IMR-90 (cell line): ENCODE results near the gene S100A3. TPM values are rescaled to one million over a fixed set of nuclear protein-coding genes. Genes with fewer than 3 reads are reported as not detected.
A peak's percentile ranks its signal among the peaks of the same experiment; 100 is the strongest.

ENCODE experiments used
- ATAC-seq: fragments of 200-7000 bp; cut with Tn5 transposase; 2 replicates; pipeline ENCODE4 v1.9.1; 2020; ENCODE audit warnings: low read depth, mild to moderate bottlenecking, moderate library complexity
- BruUV-seq: library from RNA; stranded (reverse); fragments of 400-500 nt; replicated peaks from 2 replicates; lab custom pipeline; 2021; lab: Mats Ljungman, UMichigan
- CTCF ChIA-PET: fragments of 300-600 bp; formaldehyde crosslinking; extraction: SDS; loops from one replicate; lab custom pipeline; 2021; ENCODE audit warnings: antibody characterized with exemption; lab: Yijun Ruan, JAX
- POLR2A ChIA-PET: fragments of 300-600 bp; sonication (Branson Sonifier 250); formaldehyde crosslinking; loops from one replicate; lab custom pipeline; 2022; ENCODE audit warnings: antibody characterized with exemption; ENCODE audit not compliant: unreplicated experiment; lab: Charles Lee
- DNase-seq: peaks from one replicate; pipeline ENCODE4 v3.0.0; 2013
- H2AFZ ChIP-seq: replicated peaks from 2 replicates; pipeline ENCODE3; 2013; ENCODE audit warnings: low read length, mild to moderate bottlenecking; ENCODE audit not compliant: poor library complexity
- H2AK5ac ChIP-seq: 2 replicates; pipeline ENCODE4 v1.6.1; 2013; ENCODE audit warnings: low read depth, low read length, inconsistent platforms
- H2AK9ac ChIP-seq: replicated peaks from 2 replicates; pipeline ENCODE3; 2013; ENCODE audit warnings: mild to moderate bottlenecking, low read depth, low read length, moderate library complexity; ENCODE audit not compliant: poor library complexity
- H2BK120ac ChIP-seq: 2 replicates; pipeline ENCODE4 v1.6.1; 2013; ENCODE audit warnings: low read depth, low read length, inconsistent platforms
- H2BK15ac ChIP-seq: 3 replicates; pipeline ENCODE4 v1.6.1; 2013; ENCODE audit warnings: low read depth, low read length, inconsistent platforms
- H2BK20ac ChIP-seq: 2 replicates; pipeline ENCODE4 v1.6.1; 2013; ENCODE audit warnings: low read depth, mild to moderate bottlenecking, inconsistent platforms, low read length, moderate library complexity
- H2BK5ac ChIP-seq: 2 replicates; pipeline ENCODE4 v1.6.1; 2013; ENCODE audit warnings: mild to moderate bottlenecking, low read depth, low read length, inconsistent platforms; ENCODE audit not compliant: poor library complexity, severe bottlenecking
- H3K14ac ChIP-seq: replicated peaks from 2 replicates; pipeline ENCODE4 v1.6.1; 2013; ENCODE audit warnings: low read depth, low read length, inconsistent platforms
- H3K18ac ChIP-seq: 2 replicates; pipeline ENCODE4 v1.6.1; 2013; ENCODE audit warnings: low read depth, low read length, control low read depth
- H3K23ac ChIP-seq: 2 replicates; pipeline ENCODE4 v1.6.1; 2013; ENCODE audit warnings: low read depth, low read length, inconsistent platforms
- H3K27ac ChIP-seq: 2 replicates; pipeline ENCODE4 v1.5.1; 2013; ENCODE audit warnings: mild to moderate bottlenecking, control low read depth, low read length; ENCODE audit not compliant: insufficient read depth
- H3K27me3 ChIP-seq: 2 replicates; pipeline ENCODE4 v1.6.1; 2013; ENCODE audit warnings: low read length; ENCODE audit not compliant: control insufficient read depth, insufficient read depth
- H3K36me3 ChIP-seq: 2 replicates; pipeline ENCODE4 v1.6.1; 2013; ENCODE audit warnings: low read length, mixed read lengths; ENCODE audit not compliant: control insufficient read depth, insufficient read depth
- H3K4ac ChIP-seq: 2 replicates; pipeline ENCODE4 v1.6.1; 2013; ENCODE audit warnings: low read depth, low read length, inconsistent platforms
- H3K4me1 ChIP-seq: 2 replicates; pipeline ENCODE4 v1.6.1; 2013; ENCODE audit warnings: low read length, mixed read lengths; ENCODE audit not compliant: control insufficient read depth, insufficient read depth
- H3K4me2 ChIP-seq: 2 replicates; pipeline ENCODE4 v1.6.1; 2013; ENCODE audit warnings: low read depth, mild to moderate bottlenecking, control low read depth, low read length, moderate library complexity
- H3K4me3 ChIP-seq: 2 replicates; pipeline ENCODE4 v1.5.1; 2013; ENCODE audit warnings: low read depth, mild to moderate bottlenecking, control low read depth, low read length, moderate library complexity; ENCODE audit not compliant: insufficient read depth
- H3K56ac ChIP-seq: 2 replicates; pipeline ENCODE4 v1.6.1; 2013; ENCODE audit warnings: low read length, inconsistent platforms; ENCODE audit not compliant: insufficient read depth; ENCODE audit errors: extremely low read depth
- H3K79me1 ChIP-seq, 2 experiments: 2 replicates each; pipeline ENCODE4 v1.6.1; 2013; ENCODE audit warnings: low read length in 2 of 2, inconsistent platforms in 1 of 2, low read depth in 1 of 2
- H3K9ac ChIP-seq: 2 replicates; pipeline ENCODE4 v1.6.1; 2013; ENCODE audit warnings: low read depth, low read length, control low read depth
- H3K9me1 ChIP-seq: 2 replicates; pipeline ENCODE4 v1.6.1; 2013; ENCODE audit warnings: low read length, inconsistent platforms; ENCODE audit not compliant: insufficient read depth
- H3K9me3 ChIP-seq: 2 replicates; pipeline ENCODE4 v1.6.1; 2013; ENCODE audit warnings: low read length; ENCODE audit not compliant: control insufficient read depth, insufficient read depth
- H4K20me1 ChIP-seq: 2 replicates; pipeline ENCODE4 v1.6.1; 2013; ENCODE audit warnings: low read length, inconsistent platforms; ENCODE audit not compliant: insufficient read depth
- H4K5ac ChIP-seq: 2 replicates; pipeline ENCODE4 v1.6.1; 2013; ENCODE audit warnings: mild to moderate bottlenecking, low read depth, low read length, control low read depth
- H4K8ac ChIP-seq, 2 experiments: 2 replicates each; pipeline ENCODE4 v1.6.1; 2013; ENCODE audit warnings: low read depth in 2 of 2, low read length in 2 of 2, control low read depth in 1 of 2, inconsistent platforms in 1 of 2
- H4K91ac ChIP-seq: 2 replicates; pipeline ENCODE4 v1.6.1; 2013; ENCODE audit warnings: low read depth, low read length, inconsistent platforms; ENCODE audit not compliant: insufficient read depth
- FOS ChIP-seq: fragments of 150-350 bp; IDR thresholded peaks from 2 replicates; pipeline ENCODE4 v1.6.1; 2016; ENCODE audit warnings: low read depth, low read length
- MAFK ChIP-seq: IDR thresholded peaks from 2 replicates; pipeline ENCODE4 v1.6.1; 2012; ENCODE audit warnings: low read depth, low read length, improper control_type of control experiment
- MAZ ChIP-seq: IDR thresholded peaks from 2 replicates; pipeline ENCODE4 v1.6.1; 2012; ENCODE audit warnings: low read depth, mild to moderate bottlenecking, low read length, improper control_type of control experiment, moderate library complexity, borderline replicate concordance
- MXI1 ChIP-seq: IDR thresholded peaks from 2 replicates; pipeline ENCODE4 v1.6.1; 2012; ENCODE audit warnings: low read depth, mild to moderate bottlenecking, low read length, moderate library complexity, borderline replicate concordance
- NFE2L2 ChIP-seq: fragments of 150-350 bp; IDR thresholded peaks from 2 replicates; pipeline ENCODE4 v1.6.1; 2016; ENCODE audit warnings: low read depth, mild to moderate bottlenecking, low read length
- POLR2A ChIP-seq: IDR thresholded peaks from 2 replicates; pipeline ENCODE4 v1.6.1; 2012; ENCODE audit warnings: mild to moderate bottlenecking, low read depth, low read length
- RCOR1 ChIP-seq: IDR thresholded peaks from 2 replicates; pipeline ENCODE4 v1.6.1; 2012; ENCODE audit warnings: mild to moderate bottlenecking, low read length, improper control_type of control experiment; ENCODE audit not compliant: insufficient replicate concordance
- RFX5 ChIP-seq: IDR thresholded peaks from 2 replicates; pipeline ENCODE4 v1.8.0; 2012; ENCODE audit warnings: low read depth, mild to moderate bottlenecking, low read length, moderate library complexity
- WGBS, 2 experiments: methylation state at CpG; one replicate each; pipeline versions ENCODE4 v1.1.5 to v1.1.7; 2013; ENCODE audit warnings: missing lambda C conversion rate in 2 of 2; ENCODE audit not compliant: insufficient read length in 1 of 2; ENCODE audit errors: extremely low coverage in 2 of 2; 5-methylcytosine and 5-hydroxymethylcytosine counted together
- dilution Hi-C: fragments of 300-500 bp; cut with HindIII; formaldehyde crosslinking; loops from one replicate; pipeline ENCODE4 v1.14.3; 2018; ENCODE audit warnings: low sequenced_read_pairs; ENCODE audit not compliant: unreplicated experiment
- in situ Hi-C: fragments of 300-500 bp; cut with MboI; formaldehyde crosslinking; loops from 3 replicates; pipeline ENCODE4 v1.14.3; 2019; ENCODE audit warnings: low sequenced_read_pairs, inconsistent platforms, mixed read lengths
- intact Hi-C: fragments of 100-400 bp; cut with micrococcal nuclease; formaldehyde crosslinking; loops from 2 replicates; pipeline ENCODE4 v1.10.0; 2022
- polyA plus RNA-seq, 3 experiments: library from polyadenylated mRNA; depleted of rRNA; stranded (reverse); fragments of >200 nt; gene quantifications; 2 replicates each; pipeline ENCODE4 v1.2.3, GENCODE V29; 2012; ENCODE audit warnings: low replicate concordance in 1 of 3
- total RNA-seq: library from RNA; depleted of rRNA; stranded (reverse); fragments of >200 nt; gene quantifications from 2 replicates; pipeline ENCODE4 v1.2.3, GENCODE V29; 2012

S100A3 gene
- total and polyA plus RNA-seq, 2 of the 4 experiments (the other 2 are of a cell fraction) = 2.9 to 4.5 TPM

DNA sequence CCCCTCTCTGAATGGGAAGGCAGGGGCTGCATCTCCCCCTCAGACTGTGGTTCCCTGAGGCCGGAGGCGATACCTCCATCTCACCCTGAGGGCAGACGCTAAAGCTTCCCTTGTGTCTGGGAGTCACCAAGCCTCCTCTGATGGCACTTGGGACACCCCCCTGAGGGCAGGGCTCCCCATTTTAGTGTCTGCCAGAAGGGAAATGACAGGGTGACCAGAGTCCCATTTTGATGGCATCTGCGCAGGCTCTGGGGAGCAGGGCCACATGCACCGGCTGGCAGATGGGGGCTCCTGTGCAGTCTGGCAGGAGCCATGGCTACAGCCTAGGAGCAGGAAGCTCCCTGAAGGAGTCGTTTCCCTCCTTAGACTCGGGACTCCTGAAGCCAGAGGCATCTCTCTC is 14.9 kb upstream of the S100A3 start:
- TF ChIP-seq NFE2L2 (no peak), MAZ (no peak), POLR2A (no peak), FOS (no peak), MXI1 (no peak), MAFK (no peak), RCOR1 (no peak), RFX5 (no peak)
- Histone ChIP-seq H3K9me1 (peaks cover 28% of the 10 kb centered on the region), H2AFZ (peak overlapping the region; percentile 36), H3K27ac (no peak overlapping the region; the same call in 1 of the 2 replicates), H3K23ac (no peak overlapping the region), H3K4me3 (no peak overlapping the region), H3K56ac (no peak overlapping the region), H2BK5ac (peak overlapping the region; percentile 4), H3K4me2 (no peak overlapping the region), H4K20me1 (no peaks in the 10 kb centered on the region), H3K27me3 (no peaks in the 10 kb centered on the region), H3K14ac (peak overlapping the region; percentile 34), H3K4me1 (peaks cover 31% of the 10 kb centered on the region), H2BK20ac (peak overlapping the region; percentile 51), H2BK15ac (peak overlapping the region; percentile 62; the same call in 2 of the 3 replicates), H4K5ac (peak overlapping the region; percentile 51; the same call in 1 of the 2 replicates), H3K9ac (no peak overlapping the region), H2AK5ac (peak overlapping the region; percentile 94), H3K36me3 (no peaks in the 10 kb centered on the region), H2AK9ac (peak overlapping the region; percentile 48), H4K8ac (peak overlapping the region in 1 of 2 experiments; percentile 45; a peak in 1 of 4 replicates), H3K4ac (peak overlapping the region; percentile 65), H4K91ac (peak overlapping the region; percentile 66), H3K18ac (peak overlapping the region; percentile 33; the same call in 1 of the 2 replicates), H2BK120ac (peak overlapping the region; percentile 87), H3K79me1 (peaks cover 4 to 48% of the 10 kb centered on the region in 2 experiments; a peak in 3 of 4 replicates), H3K9me3 (no peaks in the 10 kb centered on the region)
- dilution Hi-C loops = no loop called here
- ATAC-seq = no peak
- no TSS peak for BruUV-seq
- no CpG with 5 or more reads among the region's 7 CpGs for WGBS, 2 experiments
- ChIA-PET POLR2A (interaction anchor here (0.6 to 0.7 kb wide), 2 partner anchors 25 to 44 kb away, joined by 5 to 17 read pairs; no protein-coding TSS in a partner anchor), CTCF (no interaction called here)
- in situ Hi-C loops = loop anchor here (10.0 kb wide), 1 partner anchor 49 kb away; no protein-coding TSS in a partner anchor
- intact Hi-C loops = no loop called here
- DNase-seq = no peak
